VCaP (cell line): ENCODE data around the gene PPT1.
"Not testable (repeated sequence)": the region's sequence is repeated elsewhere in the genome, so short reads cannot be mapped to it uniquely, and the experiment has no call there.

Experiments used
- H3K27ac ChIP-seq: fragments of 450-650 bp; 2 replicates; pipeline ENCODE4 v1.5.1; 2017
- CTCF ChIP-seq: fragments of 450-650 bp; conservative IDR thresholded peaks from 2 replicates; pipeline ENCODE4 v1.5.1; 2017; ENCODE audit warnings: mild to moderate bottlenecking, moderate library complexity

Gene PPT1

GRCh38 chr1:40092241-40092640, 4.8 kb downstream of the PPT1 start:
- TF ChIP-seq CTCF: no peak
- H3K27ac ChIP-seq: no peak overlapping the region

GRCh38 chr1:40090652-40091355, 6.2 kb downstream of the PPT1 start:
- no peak overlapping the region for H3K27ac ChIP-seq

GRCh38 chr1:40084750-40085149, 12.3 kb downstream of the PPT1 start:
- TF ChIP-seq CTCF: peak; percentile 88
- not testable (repeated sequence) for H3K27ac ChIP-seq

More at GRCh38 chr1:40090652-40091355, 6.2 kb downstream of the PPT1 start:
- no peak for TF ChIP-seq CTCF

- no peak for TF ChIP-seq CTCF
- H3K27ac ChIP-seq: no peak overlapping the region
Observed at GRCh38 chr1:40081871-40082270, 15.2 kb downstream of the PPT1 start.

- H3K27ac ChIP-seq: no peak overlapping the region
Observed at GRCh38 chr1:40079774-40080400, 17.2 kb downstream of the PPT1 start.

GRCh38 chr1:40078512-40079333, 18.3 kb downstream of the PPT1 start:
- TF ChIP-seq CTCF: peak; percentile 84
- no peak overlapping the region for H3K27ac ChIP-seq

More at GRCh38 chr1:40079774-40080400, 17.2 kb downstream of the PPT1 start:
- TF ChIP-seq CTCF: no peak

GRCh38 chr1:40076895-40077312, 20.1 kb downstream of the PPT1 start:
- no peak for TF ChIP-seq CTCF
- no peak overlapping the region for H3K27ac ChIP-seq
